GM18858 (cell line): ENCODE measurements around the gene SUSD1.
A peak's percentile ranks its signal among the peaks of the same experiment; 100 is the strongest.
"Not testable (repeated sequence)": the region's sequence is repeated elsewhere in the genome, so short reads cannot be mapped to it uniquely, and the experiment has no call there.

Experiments
- ATAC-seq: cut with Tn5 transposase; IDR thresholded peaks from one replicate; pipeline ENCODE4 v1.9.1; 2021; ENCODE audit not compliant: unreplicated experiment

SUSD1 gene

DNA sequence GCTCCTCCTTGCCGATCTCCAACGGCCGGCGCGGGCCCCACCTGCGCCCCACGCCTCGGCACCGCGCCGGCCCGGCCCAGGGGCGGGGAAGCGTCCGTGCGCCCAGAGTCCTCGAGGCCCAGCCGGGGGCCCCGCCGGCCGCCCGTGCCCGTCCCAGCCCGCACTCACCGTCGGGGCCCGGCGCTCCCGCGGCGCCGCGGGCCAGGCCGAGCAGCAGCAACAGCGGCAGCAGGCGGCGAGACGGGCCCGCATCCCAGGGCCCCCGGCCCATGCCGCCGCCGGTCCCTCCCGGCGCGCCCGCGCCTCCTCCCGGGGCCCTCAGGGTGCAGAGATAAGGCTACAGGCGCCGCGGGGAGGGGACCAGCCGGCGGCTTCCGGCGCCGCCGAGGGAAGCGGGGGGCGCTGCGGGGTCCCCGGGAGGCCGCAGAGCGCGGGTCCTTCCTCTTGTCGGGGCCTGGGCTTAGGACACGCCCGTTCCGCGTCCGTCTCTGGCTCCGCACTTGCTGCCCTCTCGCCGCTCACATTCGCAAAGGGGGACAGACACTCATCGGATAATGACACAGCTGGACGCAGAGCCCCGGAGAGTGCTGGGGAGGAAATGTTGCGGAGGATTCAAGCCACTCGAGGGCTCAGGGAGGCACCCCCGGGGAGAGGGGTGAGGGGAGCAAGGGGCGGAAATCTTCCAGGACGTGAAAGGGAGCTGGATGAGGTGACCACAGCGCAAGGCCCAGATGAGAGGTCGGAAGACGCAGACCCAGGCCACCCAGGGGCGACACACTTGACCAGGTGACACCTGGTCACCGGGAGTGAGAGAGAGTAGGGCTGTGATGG lies at the start of gene SUSD1:
Gene SUSD1 (minus strand): TSS at position 333 of the 831 bp plus-strand sequence. CDS start 62 bp downstream, at position 271.
- peak; percentile 46 for ATAC-seq

DNA sequence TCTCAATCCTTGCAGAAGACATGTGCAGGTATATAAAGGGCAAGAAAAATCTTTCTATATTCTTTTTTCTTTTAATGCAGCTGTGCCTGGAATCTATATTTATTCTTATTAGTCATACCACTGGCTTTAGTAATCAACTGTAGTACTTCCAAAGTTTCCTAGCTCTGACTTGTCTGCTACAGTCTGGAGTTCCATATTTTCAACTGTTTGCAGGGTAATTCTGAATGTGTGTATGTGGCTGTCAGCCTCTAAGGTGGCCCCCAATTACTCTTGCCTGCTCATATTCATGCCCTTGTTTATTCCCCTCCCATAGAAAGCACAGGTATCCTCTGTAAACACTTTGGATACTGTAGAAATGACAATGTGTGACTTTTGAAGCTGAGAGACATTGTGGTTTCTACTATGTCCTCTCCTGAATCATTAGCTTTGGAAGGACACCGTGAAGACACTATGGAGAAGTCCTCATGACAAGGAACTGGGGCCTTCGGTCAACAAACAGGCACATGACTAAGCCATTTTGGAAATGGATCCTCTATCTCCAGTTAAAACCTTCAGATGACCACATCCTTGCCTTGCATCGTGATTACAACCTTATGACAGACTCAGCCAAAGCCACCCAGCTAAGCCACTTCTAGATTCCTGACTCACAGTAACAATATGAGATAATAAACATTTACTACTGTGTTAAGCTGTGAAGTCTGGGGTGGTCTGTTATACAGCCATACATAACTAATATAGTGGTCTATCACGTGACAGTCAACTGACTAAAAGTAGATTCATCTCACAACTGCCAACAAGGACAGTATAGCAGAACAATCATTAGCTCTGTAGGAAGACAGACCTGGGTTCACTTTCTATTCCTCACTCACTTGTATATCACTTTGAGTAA lies 49.5 kb upstream of the SUSD1 start:
- peak; percentile 49 for ATAC-seq

DNA sequence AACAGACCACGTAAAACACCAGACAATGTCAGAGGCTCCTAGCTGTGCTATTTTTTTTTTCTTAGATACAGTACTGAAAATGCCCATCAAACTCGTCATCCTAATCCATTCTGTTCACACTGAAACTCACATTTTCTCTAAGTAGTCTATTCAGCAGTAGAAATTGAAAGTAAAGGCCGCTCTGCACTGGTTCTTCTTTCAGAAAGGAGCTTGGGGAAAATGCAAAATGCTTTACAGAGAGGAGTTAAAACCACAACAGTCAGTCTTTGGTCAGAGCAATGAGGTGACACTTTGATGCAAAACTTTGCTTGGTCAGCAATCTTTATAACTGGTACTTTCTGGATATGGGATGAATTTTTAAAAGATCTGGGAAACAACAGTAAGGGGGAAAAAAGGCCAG lies 43.8 kb upstream of the SUSD1 start:
- peak; percentile 93 for ATAC-seq

DNA sequence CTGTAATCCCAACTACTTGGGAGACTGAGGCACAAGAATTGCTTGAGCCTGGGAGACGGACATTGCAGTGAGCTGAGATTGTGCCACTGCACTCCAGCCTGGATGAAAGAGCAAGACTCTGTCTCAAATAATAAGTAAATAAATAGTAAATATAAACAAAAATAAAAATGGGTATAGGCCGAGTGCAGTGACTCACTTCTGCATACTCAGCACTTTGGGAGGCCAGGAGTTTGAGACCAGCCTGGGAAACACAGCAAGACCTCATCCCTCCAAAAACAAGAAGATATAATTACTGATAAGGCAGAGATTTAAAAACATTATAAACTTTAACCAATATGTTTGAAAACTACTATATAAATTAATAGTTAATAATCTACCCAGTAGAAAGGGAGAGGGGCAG lies 37.8 kb upstream of the SUSD1 start:
- no peak for ATAC-seq

DNA sequence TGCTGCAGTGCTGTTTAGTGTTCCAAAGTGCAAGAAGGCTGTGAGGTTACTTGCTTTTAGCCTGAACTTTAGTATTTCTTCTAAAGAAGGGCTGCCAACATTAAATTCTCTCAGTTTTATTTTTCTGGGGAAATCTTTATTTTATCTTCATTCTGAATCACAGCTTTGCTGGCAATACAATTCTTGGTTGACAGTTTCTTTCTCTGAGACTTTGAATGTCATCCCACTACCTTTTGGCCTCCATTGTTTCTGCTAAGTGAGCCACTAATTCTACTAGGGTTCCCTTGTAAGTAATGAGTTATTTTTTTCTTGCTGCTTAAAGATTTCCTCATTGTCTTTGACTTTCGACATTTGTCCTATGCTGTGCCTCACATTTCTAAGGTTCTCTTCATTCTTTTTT lies 32.4 kb upstream of the SUSD1 start:
- ATAC-seq, result no peak

DNA sequence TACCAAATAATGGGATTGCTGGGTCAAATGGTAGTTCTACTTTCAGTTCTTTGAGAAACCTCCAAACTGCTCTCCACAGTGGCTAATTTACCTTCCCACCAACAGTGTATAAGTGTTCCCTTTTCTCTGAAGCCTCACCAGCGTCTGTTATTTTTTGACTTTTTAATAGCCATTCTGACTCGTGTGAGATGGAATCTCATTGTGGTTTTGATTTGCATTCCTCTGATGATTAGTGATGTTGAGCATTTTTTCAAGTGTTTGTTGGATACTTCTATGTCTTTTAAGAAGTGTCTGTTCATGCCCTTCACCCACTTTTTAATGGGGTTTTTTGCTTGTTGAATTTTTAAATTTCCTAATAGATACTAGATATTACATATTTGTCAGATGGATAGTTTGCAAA lies 28.4 kb upstream of the SUSD1 start:
- ATAC-seq, result no peak

DNA sequence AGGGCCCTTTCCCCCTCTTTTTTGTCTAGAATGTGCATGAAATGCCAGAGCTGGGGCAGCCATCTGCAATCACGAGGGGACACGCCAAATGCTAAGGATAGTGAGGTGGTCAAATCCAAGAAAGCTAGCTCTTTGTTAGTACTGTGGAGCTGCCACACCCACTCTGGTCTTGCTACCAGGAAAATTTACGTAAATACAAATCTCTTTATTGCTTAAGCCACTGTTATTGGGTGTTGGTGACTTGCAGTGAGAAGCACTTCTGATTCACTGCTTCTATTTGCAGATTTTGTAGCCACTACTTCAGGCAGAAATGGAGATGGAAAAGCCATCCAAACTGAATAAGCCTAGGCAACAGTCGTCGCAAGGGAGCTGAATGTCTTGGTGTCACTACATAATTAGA lies 25.6 kb upstream of the SUSD1 start:
- no peak for ATAC-seq

DNA sequence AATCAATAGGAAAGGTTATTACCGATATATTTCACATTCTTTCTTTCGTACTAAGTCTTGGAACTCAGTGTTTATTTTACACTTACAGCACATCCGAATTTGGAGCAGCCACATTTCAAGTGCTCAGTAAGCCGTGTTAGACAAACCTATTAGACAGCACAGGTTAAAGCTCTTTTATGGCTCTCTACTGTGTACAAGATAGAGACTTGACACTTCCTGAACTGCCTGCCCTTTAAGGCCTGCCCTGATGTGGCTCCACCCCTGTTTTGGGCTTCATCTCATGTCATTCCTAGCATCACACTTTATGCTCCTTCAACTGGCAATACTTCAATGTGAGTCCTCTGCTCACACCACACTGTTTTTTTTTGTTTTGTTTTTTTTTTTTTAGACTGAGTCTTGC lies 23.5 kb upstream of the SUSD1 start:
- no peak for ATAC-seq

DNA sequence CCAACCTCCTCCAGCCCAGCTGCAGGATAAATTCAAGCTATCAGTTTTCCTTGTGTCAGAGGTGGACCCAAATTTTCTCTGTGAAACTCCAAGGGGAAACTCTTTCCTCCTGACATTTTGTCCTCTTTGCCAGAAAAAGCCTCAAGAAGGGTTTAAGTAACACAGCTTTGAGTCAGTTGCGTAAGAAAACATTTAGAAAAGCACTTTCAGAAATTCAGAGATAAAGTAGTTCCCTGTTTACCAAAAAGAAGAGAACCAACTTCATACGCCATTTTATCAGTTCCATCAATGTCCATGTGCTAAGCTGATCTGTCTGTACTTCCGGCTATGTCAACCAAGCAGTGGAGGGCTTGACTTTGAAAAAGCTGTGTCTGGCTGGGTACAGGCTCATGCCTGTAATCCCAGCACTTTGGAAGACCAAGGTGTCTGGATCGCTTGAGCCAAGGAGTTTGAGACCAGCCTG lies 19.9 kb upstream of the SUSD1 start:
- ATAC-seq, result no peak

DNA sequence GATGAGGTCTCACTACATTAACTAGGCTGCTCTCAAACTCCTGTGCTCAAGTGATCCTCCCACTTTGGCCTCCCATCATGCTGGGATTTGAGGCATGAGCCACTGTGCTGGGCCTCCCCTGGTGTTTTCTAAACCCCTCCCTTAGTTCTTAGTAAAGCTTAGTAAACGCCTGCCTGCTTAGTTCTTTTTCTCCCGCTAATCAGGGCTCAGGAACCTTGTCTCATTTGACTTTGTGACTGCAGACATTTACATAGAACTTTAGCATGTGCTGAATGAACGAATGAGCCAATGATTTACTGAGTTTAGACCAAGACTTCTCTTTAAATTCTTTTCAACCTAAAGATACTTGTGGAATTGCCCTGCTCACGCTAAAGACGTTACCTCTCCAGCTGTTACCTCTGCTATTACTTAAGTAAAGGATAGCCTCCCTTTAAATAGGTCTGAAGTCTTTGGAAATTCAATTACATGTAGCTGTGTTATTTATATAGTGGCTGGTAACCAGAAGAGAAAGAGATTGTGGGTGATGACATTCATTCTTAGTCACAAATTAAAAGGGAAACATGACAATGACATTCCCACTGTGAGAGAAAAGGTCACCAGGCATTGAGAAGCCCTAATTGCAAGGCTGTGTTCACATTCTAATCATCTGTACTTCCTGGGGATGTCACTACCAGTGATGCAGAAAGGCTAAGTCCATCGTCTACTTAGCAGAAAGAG lies 18.6 kb upstream of the SUSD1 start:
- ATAC-seq, result no peak

DNA sequence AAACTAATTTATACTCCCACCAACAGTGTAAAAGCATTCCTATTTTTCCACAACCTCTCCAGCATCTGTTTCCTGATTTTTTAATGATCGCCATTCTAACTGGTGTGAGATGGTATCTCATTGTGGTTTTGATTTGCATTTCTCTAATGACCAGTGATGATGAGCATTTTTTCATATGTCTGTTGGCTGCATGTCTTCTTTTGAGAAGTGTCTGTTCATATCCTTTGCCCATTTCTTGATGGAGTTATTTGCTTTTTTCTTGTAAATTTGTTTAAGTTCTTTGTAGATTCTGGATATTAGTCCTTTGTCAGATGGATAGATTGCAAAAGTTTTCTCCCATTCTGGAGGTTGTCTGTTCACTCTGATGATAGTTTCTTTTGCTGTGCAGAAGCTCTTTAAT lies 15.2 kb upstream of the SUSD1 start:
- not testable (repeated sequence) for ATAC-seq

DNA sequence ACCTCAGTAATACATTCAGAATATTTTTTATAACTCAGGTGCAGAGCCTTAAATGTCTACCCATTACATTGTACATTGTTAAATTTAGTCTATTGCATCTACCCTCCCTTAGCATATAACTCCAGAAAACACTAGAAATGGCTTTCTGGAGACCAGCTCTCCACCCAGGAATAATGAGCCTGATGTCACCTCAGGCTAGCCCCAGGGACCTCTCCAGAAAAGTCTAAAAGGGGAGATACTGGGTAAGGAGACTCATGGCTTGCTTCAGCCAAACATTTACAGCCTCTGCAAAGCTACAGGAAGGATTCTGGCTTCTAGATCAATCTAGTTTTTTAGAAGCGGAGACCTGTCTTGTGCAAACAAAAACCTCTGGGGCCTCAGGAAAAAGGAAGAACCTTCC lies 13.8 kb upstream of the SUSD1 start:
- no peak for ATAC-seq

DNA sequence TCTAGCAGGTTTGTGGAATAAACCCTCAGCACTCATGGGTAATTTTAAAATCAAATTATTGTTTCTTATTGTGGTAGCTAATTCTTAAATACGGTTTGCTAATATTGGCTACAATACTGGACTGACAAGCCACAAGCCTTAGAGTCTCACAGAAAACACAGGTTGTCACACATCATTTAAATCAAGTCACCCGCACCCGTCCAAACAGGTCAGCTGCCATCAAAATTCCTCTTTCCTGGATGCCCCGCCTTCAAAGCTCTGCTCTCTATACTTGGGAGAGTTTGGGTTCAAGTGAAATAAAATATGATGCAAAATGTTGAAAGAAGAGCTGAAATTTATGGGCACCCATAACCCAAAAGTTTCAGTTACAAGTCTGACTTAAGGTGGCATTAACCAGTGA lies 12.3 kb upstream of the SUSD1 start:
- ATAC-seq, result no peak

DNA sequence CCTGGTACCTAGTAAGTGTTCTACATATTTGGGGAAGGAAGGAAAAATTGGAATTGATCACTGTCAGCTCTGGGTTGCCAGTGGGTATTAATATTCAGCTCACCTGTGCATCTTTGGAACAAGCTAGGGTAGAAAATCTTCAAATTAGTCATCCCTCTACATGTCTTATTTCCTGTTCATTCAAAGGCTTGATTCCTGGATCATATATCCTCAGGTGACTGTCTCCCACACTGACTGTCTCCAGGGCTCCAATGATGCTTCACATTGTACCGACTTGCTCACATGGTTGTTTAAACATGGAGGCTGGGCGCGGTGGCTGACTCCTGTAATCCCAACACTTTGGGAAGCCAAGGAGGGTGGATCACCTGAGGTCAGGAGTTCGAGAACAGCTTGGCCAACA lies 11.6 kb upstream of the SUSD1 start:
- ATAC-seq, result no peak

DNA sequence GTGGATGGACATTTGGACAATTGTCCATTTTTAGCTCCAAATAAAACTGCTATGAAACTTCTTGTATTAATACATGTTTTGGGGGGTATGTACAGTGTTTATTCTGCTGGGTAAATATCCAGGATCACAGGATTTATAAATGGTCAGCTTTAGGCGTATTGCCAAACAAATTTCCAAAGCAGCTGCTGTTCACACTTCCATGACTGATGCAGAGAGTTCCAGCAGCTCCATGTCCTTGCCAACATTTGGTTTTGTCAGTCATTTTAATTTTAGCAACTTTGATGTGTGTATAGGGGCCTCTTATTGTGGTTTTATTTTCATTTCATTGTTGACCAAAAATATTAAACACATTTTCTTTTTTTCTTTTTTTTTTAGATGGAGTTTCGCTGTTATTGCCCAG lies 9.8 kb upstream of the SUSD1 start:
- no peak for ATAC-seq

DNA sequence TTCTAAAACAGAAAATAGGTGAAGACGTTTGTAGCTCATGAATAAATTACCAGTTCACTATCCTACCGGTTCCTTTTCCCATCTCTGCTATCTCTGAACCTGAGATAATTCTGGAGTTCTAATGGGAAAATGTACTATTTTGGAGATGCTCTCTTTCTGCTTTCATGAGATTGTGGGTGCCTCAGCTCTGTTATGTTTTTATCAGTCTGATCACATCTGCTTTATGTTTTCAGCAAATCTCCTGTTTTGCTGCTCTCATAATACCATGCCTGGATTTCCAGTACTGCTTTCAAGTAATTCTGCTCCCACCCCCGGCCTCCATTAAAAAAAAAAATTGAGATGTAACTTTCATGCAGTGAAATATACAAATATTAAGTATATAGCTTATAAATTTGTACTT lies 9.1 kb upstream of the SUSD1 start:
- no peak for ATAC-seq

DNA sequence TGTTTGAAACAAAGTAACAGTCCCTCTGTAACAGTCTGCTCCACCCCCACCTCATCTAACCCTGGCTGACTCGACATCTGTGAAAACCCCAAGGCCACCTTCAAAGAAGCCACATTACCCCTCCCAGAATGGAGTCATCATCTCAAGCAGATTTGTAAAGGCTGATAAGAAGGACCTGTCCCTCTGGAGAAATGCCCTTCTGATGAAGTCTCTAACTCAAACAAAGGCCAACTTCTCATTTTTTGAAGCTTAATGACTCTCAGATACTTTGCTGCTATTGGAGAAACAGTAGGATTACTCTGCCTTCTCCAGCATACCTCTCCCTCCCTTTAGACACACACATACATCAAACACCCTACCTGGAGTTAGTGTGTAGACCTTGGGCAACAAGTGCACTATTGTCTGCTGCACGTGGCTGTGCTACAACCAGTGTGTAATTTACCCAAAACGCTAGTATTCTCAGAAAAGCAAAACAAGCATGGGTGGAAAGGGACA lies 5.3 kb upstream of the SUSD1 start:
- ATAC-seq, result no peak

DNA sequence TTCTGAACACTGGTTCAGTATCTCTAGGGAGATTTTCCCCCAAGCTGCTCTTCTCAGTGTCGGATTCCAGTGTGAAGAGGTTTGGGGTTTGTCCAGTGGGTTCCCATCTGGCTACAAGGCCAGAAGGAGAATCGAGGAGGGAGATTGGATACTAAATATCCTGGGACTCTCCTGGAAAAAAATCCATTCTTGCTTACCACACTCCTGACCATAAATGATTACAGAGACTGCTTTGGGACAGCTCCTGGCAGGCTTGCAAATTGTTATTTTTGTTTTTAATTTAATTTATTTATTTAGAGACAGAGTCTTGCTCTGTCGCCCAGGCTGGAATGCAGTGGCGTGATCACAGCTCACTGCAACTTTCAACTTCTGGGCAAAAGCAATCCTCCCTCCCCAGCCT lies 4.7 kb upstream of the SUSD1 start:
- no peak for ATAC-seq

DNA sequence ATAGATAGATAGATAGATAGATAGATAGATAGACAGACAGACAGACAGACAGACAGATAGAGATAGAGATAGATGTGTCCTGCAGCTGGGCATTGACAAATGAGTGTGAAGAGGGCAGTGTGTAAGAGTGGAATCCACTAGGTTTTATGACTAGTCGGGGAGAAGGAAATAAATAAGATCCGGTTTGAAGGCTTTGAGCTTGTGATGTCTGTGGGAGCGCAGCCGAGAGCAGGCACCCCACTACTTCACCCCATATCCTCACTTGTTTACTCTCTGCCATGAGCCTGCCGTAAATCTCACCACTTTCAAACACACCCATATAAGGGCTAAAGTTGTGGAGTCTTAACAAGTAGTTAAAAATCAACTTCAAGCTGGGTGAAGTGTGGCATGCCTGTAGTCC lies 1.4 kb upstream of the SUSD1 start:
- no peak for ATAC-seq

DNA sequence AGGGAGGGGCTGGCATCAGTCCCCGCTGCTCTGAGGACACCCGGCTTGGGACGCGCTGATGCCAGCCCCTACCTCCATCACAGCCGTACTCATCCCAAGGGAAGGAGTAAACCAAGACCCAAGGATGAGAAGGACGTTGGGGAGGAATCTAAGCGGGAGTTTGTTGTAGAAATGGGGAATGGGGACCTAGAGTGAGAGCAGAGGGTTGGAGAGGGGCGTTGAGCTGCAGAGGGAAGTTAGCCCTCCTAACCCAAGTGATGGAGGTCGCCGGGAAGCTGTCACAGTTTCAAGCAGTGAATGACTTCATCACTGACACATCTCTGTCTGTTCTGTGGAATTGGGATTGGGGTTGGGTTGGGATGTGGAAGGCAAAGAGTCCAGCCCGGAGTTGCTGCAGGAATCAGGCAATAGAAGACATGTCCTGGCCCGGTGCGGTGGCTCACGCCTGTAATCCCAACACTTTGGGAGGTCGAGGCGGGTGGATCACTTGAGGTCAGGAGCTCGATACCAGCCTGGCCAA lies 759 bp upstream of the SUSD1 start:
- no peak for ATAC-seq
